Measurements from ENCODE around the gene XPNPEP1.

GRCh38 chr10:109944613-109945012 lies 21.3 kb upstream of the XPNPEP1 start:
- TF ChIP-seq POLR2A (IDR thresholded peaks at IDR 0.05): no peak
- TF ChIP-seq, protein P1, sequence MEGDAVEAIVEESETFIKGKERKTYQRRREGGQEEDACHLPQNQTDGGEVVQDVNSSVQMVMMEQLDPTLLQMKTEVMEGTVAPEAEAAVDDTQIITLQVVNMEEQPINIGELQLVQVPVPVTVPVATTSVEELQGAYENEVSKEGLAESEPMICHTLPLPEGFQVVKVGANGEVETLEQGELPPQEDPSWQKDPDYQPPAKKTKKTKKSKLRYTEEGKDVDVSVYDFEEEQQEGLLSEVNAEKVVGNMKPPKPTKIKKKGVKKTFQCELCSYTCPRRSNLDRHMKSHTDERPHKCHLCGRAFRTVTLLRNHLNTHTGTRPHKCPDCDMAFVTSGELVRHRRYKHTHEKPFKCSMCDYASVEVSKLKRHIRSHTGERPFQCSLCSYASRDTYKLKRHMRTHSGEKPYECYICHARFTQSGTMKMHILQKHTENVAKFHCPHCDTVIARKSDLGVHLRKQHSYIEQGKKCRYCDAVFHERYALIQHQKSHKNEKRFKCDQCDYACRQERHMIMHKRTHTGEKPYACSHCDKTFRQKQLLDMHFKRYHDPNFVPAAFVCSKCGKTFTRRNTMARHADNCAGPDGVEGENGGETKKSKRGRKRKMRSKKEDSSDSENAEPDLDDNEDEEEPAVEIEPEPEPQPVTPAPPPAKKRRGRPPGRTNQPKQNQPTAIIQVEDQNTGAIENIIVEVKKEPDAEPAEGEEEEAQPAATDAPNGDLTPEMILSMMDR (IDR thresholded peaks at IDR 0.05): no peak
